HL-60/S4 (cell line): ENCODE results near the gene HOXD13.

ENCODE experiments used
- in situ Hi-C: fragments of 300-500 bp; cut with MboI; formaldehyde crosslinking; loops from 2 replicates; pipeline ENCODE4 v1.14.3; 2022; ENCODE audit warnings: low sequenced_read_pairs

HOXD13 gene

GRCh38 chr2:176080540-176081375 is 11.8 kb upstream of the HOXD13 start:
- in situ Hi-C loops = no loop called here

GRCh38 chr2:176081376-176081836 is 11.1 kb upstream of the HOXD13 start:
- in situ Hi-C loops = no loop called here

- in situ Hi-C loops = no loop called here
Observed at GRCh38 chr2:176081837-176082524, 10.5 kb upstream of the HOXD13 start.

GRCh38 chr2:176082525-176082823 is 10.0 kb upstream of the HOXD13 start:
- in situ Hi-C loops = no loop called here

- in situ Hi-C loops = no loop called here
Observed at GRCh38 chr2:176082824-176083751, 9.4 kb upstream of the HOXD13 start.

GRCh38 chr2:176083796-176084261 is 8.7 kb upstream of the HOXD13 start, which contains the start of gene EVX2:
Gene EVX2, minus strand, starts transcription at chr2:176083962. Its CDS starts 186 bp downstream, at chr2:176083776.
- in situ Hi-C loops = no loop called here

- in situ Hi-C loops = no loop called here
Observed at GRCh38 chr2:176084611-176085119, 7.9 kb upstream of the HOXD13 start.

GRCh38 chr2:176085120-176085788 is 7.3 kb upstream of the HOXD13 start:
- in situ Hi-C loops = no loop called here

GRCh38 chr2:176085861-176086771 is 6.4 kb upstream of the HOXD13 start:
- in situ Hi-C loops = no loop called here

- in situ Hi-C loops = no loop called here
Observed at GRCh38 chr2:176087330-176088047, 5.0 kb upstream of the HOXD13 start.

GRCh38 chr2:176088048-176088936 is 4.2 kb upstream of the HOXD13 start:
- in situ Hi-C loops = no loop called here

GRCh38 chr2:176088937-176089842 is 3.3 kb upstream of the HOXD13 start:
- in situ Hi-C loops = no loop called here

- in situ Hi-C loops = loop anchor here (10.0 kb wide), 2 partner anchors 395 to 725 kb away; no protein-coding TSS in a partner anchor
Observed at GRCh38 chr2:176089843-176090395, 2.6 kb upstream of the HOXD13 start.

GRCh38 chr2:176090862-176091261 is 1.7 kb upstream of the HOXD13 start:
- in situ Hi-C loops = loop anchor here (10.0 kb wide), 2 partner anchors 396 to 726 kb away; no protein-coding TSS in a partner anchor

GRCh38 chr2:176091329-176092258 is 927 bp upstream of the HOXD13 start:
- in situ Hi-C loops = loop anchor here (10.0 kb wide), 2 partner anchors 397 to 727 kb away; no protein-coding TSS in a partner anchor
